ENCODE data around the gene ALOX5.

- TF ChIP-seq CTCF (conservative IDR thresholded peaks at IDR 0.05; ENCODE audit: low read depth, low read length) (no peak), CEBPB (IDR thresholded peaks at IDR 0.05; ENCODE audit: low read depth, low read length) (no peak), RCOR1 (IDR thresholded peaks at IDR 0.05; ENCODE audit: insufficient replicate concordance, low read length) (no peak), SMC3 (IDR thresholded peaks at IDR 0.05; ENCODE audit: low read depth, low read length) (no peak), RAD21 (IDR thresholded peaks at IDR 0.05; ENCODE audit: low read length) (no peak), POLR2A (IDR thresholded peaks at IDR 0.05; ENCODE audit: low read depth, low read length) (no peak)
These were observed 36.4 kb downstream of the ALOX5 start for GRCh38 chr10:45410489-45410806.

All from IMR-90 (cell line).